GM21723 (cell line): Measurements from ENCODE around the gene GLYATL3.
A peak's percentile ranks its signal among the peaks of the same experiment; 100 is the strongest.

Experiments
- ATAC-seq: cut with Tn5 transposase; IDR thresholded peaks from one replicate; pipeline ENCODE4 v1.9.1; 2021; ENCODE audit warnings: mild to moderate bottlenecking, moderate library complexity; ENCODE audit not compliant: unreplicated experiment

GLYATL3 gene

GRCh38 chr6:49543087-49543858 lies 43.5 kb downstream of the GLYATL3 start:
- ATAC-seq: no peak

GRCh38 chr6:49546331-49546730 lies 46.6 kb downstream of the GLYATL3 start:
- ATAC-seq: no peak

GRCh38 chr6:49548613-49549304 lies 49.0 kb downstream of the GLYATL3 start:
- ATAC-seq: no peak

GRCh38 chr6:49549691-49550491 lies 50.2 kb downstream of the GLYATL3 start:
- ATAC-seq: no peak

- peak; percentile 78 for ATAC-seq
These were observed 50.9 kb downstream of the GLYATL3 start, which contains the start of gene C6orf141 for GRCh38 chr6:49550492-49551077. TSS of gene C6orf141 (plus strand) at chr6:49550668. CDS start at chr6:49550793, 125 bp downstream.

- ATAC-seq: peak; percentile 50
These were observed 51.5 kb downstream of the GLYATL3 start for GRCh38 chr6:49551078-49551865.

GRCh38 chr6:49551866-49552129 lies 52.1 kb downstream of the GLYATL3 start:
- peak; percentile 66 for ATAC-seq

- ATAC-seq: no peak
These were observed 52.9 kb downstream of the GLYATL3 start for GRCh38 chr6:49552596-49552995.

- ATAC-seq: no peak
These were observed 53.7 kb downstream of the GLYATL3 start for GRCh38 chr6:49553384-49553783.

GRCh38 chr6:49555951-49556350 lies 56.2 kb downstream of the GLYATL3 start:
- ATAC-seq: no peak

GRCh38 chr6:49556429-49556837 lies 56.7 kb downstream of the GLYATL3 start:
- ATAC-seq: no peak

- ATAC-seq: no peak
These were observed 57.5 kb downstream of the GLYATL3 start for GRCh38 chr6:49557177-49557576.

- ATAC-seq: no peak
These were observed 58.5 kb downstream of the GLYATL3 start for GRCh38 chr6:49558238-49558637.

- ATAC-seq: no peak
These were observed 63.5 kb downstream of the GLYATL3 start for GRCh38 chr6:49563006-49563886.

GRCh38 chr6:49564552-49564951 lies 64.8 kb downstream of the GLYATL3 start:
- ATAC-seq: no peak

GRCh38 chr6:49565261-49565660 lies 65.5 kb downstream of the GLYATL3 start:
- ATAC-seq: no peak

- ATAC-seq: no peak
These were observed 66.1 kb downstream of the GLYATL3 start for GRCh38 chr6:49565855-49566254.

GRCh38 chr6:49570474-49571079 lies 70.9 kb downstream of the GLYATL3 start:
- ATAC-seq: no peak

GRCh38 chr6:49576618-49577017 lies 76.9 kb downstream of the GLYATL3 start:
- ATAC-seq: no peak
